Spleen (tissue), 11 donors: Measurements from ENCODE around the gene ZBTB17. TPM values are rescaled to one million over a fixed set of nuclear protein-coding genes. Genes with fewer than 3 reads are reported as not detected.

Source experiments
- polyA plus RNA-seq, 3 donors: library from polyadenylated mRNA; stranded (reverse); fragments of 200-250 nt; gene quantifications; one replicate each; pipeline ENCODE4 v1.2.1, GENCODE V29; 2013
- small RNA-seq, 4 donors: library from RNA; depleted of rRNA; stranded (forward); fragments of <200 nt; gene quantifications; one replicate each; pipeline ENCODE3, GENCODE V24; 2016
- total RNA-seq, 7 donors: library from RNA; depleted of rRNA in 3 of 7; stranded (reverse); fragments of >200 nt in 3 of 7; fragmentation: NEBNext Ultra II Directional in 4 of 7; extraction: Animal tissue kit (Norgen Biotek cat#: 25700) in 4 of 7; gene quantifications; one replicate each; pipeline versions ENCODE4 v1.1.0 to v1.2.1, GENCODE V29; 2016 to 2021
- donor health status: healthy with polysubstance abuse.
- donor health status: DM: no; HTN: no; CAD: no; lungs with moderate emphysema.
- donor health status: DM: no; HTN: no; CAD: no.
- donor health status: Bipolar disorder and iron deficiency.
- donor health status: healthy.
- donor health status: DM: no; HTN: no; CAD: no.
- donor health status: DM: yes; HTN: yes; CAD: no.

Gene ZBTB17
- total and polyA plus RNA-seq, 10 donors, result 36.8 to 139 (median 53.4) TPM

Small RNAs within 50 kb of the gene (small RNA-seq; reads per million reads assigned to genes)
- gene AL034555.1 (0 reads per million in 4 donors), gene AL355994.1 (0 reads per million in 4 donors), gene AL355994.5 (0 reads per million in 4 donors)

Other genes starting within 250 kb of the ZBTB17 start
- 1 to 10 TPM; 1.5 to 3.7 (median 2.8) TPM for gene SLC25A34, start 239.8 kb downstream of the ZBTB17 start, total RNA-seq
- gene SLC25A34, start 239.8 kb downstream of the ZBTB17 start, polyA plus RNA-seq, result 1 to 10 TPM in 2 of 3 donors, under 1 TPM in 1; 0.77 to 2.4 (median 2.1) TPM
- not detected for gene TMEM82, start 233.6 kb downstream of the ZBTB17 start, total RNA-seq
- not detected for gene TMEM82, start 233.6 kb downstream of the ZBTB17 start, polyA plus RNA-seq
- gene FBLIM1, start 217.3 kb downstream of the ZBTB17 start, total RNA-seq, result 10 to 100 TPM; 21.4 to 89.1 (median 62.0) TPM
- 10 to 100 TPM in 1 of 3 donors, 1 to 10 TPM in 2; 7.2 to 16.3 (median 9.6) TPM for gene FBLIM1, start 217.3 kb downstream of the ZBTB17 start, polyA plus RNA-seq
- gene UQCRHL, start 168.5 kb downstream of the ZBTB17 start, total RNA-seq, result 1 to 10 TPM in 6 of 7 donors, under 1 TPM in 1; 0.67 to 2.6 (median 1.2) TPM
- gene UQCRHL, start 168.5 kb downstream of the ZBTB17 start, polyA plus RNA-seq, result 1 to 10 TPM; 1.9 to 2.6 (median 2.4) TPM
- 10 to 100 TPM; 54.1 to 75.9 (median 63.0) TPM for gene SPEN, start 128.4 kb downstream of the ZBTB17 start, total RNA-seq
- 10 to 100 TPM in 1 of 3 donors, 1 to 10 TPM in 2; 8.0 to 14.1 (median 9.3) TPM for gene SPEN, start 128.4 kb downstream of the ZBTB17 start, polyA plus RNA-seq
- gene SRARP, start 28.1 kb upstream of the ZBTB17 start, total RNA-seq, result not detected
- gene SRARP, start 28.1 kb upstream of the ZBTB17 start, polyA plus RNA-seq, result not detected
- 1 to 10 TPM in 6 of 7 donors, under 1 TPM in 1; 0.60 to 3.7 (median 2.2) TPM for gene HSPB7, start 41.9 kb upstream of the ZBTB17 start, total RNA-seq
- 1 to 10 TPM; 2.3 to 8.1 (median 4.2) TPM for gene HSPB7, start 41.9 kb upstream of the ZBTB17 start, polyA plus RNA-seq
- under 1 TPM in 3 of 7 donors, not detected in 4; 0.22 to 0.46 (median 0.37) TPM for gene CLCNKA, start 45.9 kb upstream of the ZBTB17 start, total RNA-seq
- under 1 TPM; 0.19 to 0.50 (median 0.20) TPM for gene CLCNKA, start 45.9 kb upstream of the ZBTB17 start, polyA plus RNA-seq
- under 1 TPM in 1 of 7 donors, not detected in 6; 0.13 TPM for gene CLCNKB, start 67.7 kb upstream of the ZBTB17 start, total RNA-seq
- under 1 TPM; 0.04 to 0.10 (median 0.06) TPM for gene CLCNKB, start 67.7 kb upstream of the ZBTB17 start, polyA plus RNA-seq
- gene FAM131C, start 97.5 kb upstream of the ZBTB17 start, total RNA-seq, result under 1 TPM in 1 of 7 donors, not detected in 6; 0.47 TPM
- gene FAM131C, start 97.5 kb upstream of the ZBTB17 start, polyA plus RNA-seq, result under 1 TPM in 1 of 3 donors, not detected in 2; 0.11 TPM
- 10 to 100 TPM; 10.6 to 35.7 (median 17.1) TPM for gene EPHA2, start 180.0 kb upstream of the ZBTB17 start, total RNA-seq
- gene EPHA2, start 180.0 kb upstream of the ZBTB17 start, polyA plus RNA-seq, result 1 to 10 TPM; 2.0 to 7.4 (median 2.6) TPM
- 10 to 100 TPM in 1 of 7 donors, 1 to 10 TPM in 6; 3.5 to 12.9 (median 8.0) TPM for gene ARHGEF19, start 236.6 kb upstream of the ZBTB17 start, total RNA-seq
- 1 to 10 TPM; 4.8 to 7.7 (median 6.4) TPM for gene ARHGEF19, start 236.6 kb upstream of the ZBTB17 start, polyA plus RNA-seq